B cell (primary cell): ENCODE data around the gene RANBP10. TPM values are rescaled to one million over a fixed set of nuclear protein-coding genes. Genes with fewer than 3 reads are reported as not detected.

Experiments
- ATAC-seq: fragments of 200-7000 bp; cut with Tn5 transposase; one replicate; pipeline ENCODE4 v1.10.0; 2021; ENCODE audit warnings: low read depth, mild to moderate bottlenecking, moderate number of reproducible peaks, moderate library complexity
- CTCF ChIA-PET: fragments of 350-600 bp; sonication (Branson Sonifier 250); formaldehyde crosslinking; loops from one replicate; lab custom pipeline; 2021; ENCODE audit warnings: antibody characterized with exemption, inconsistent platforms; lab: Charles Lee
- POLR2A ChIA-PET: fragments of 350-600 bp; sonication (Branson Sonifier 250); formaldehyde crosslinking; loops from one replicate; lab custom pipeline; 2021; ENCODE audit warnings: antibody characterized with exemption; lab: Charles Lee
- DNase-seq: peaks from one replicate; pipeline ENCODE4 v3.0.0; 2013
- H2AFZ ChIP-seq: 2 replicates; pipeline ENCODE4 v1.6.1; 2012; ENCODE audit warnings: mild to moderate bottlenecking, low read depth, low read length; ENCODE audit not compliant: insufficient read depth, poor library complexity, severe bottlenecking
- H3K27ac ChIP-seq, 2 donors: 1 replicate in 1 of 2; 2 replicates in 1 of 2; pipeline ENCODE4 v1.5.1; 2012 to 2013; ENCODE audit warnings: low read length in 2 of 2, mild to moderate bottlenecking in 2 of 2, moderate library complexity in 1 of 2
- H3K27me3 ChIP-seq, 4 experiments: fragments of 200-600 bp in 1 of 4; sonication (generic) in 1 of 4; replicated peaks in 1 of 4; 1 replicate in 2 of 4; 2 replicates in 2 of 4; pipeline versions ENCODE4 v1.6.1 to v1.7.0; 2013 to 2016; ENCODE audit warnings: low read length in 3 of 4, mild to moderate bottlenecking in 2 of 4, mixed read lengths in 1 of 4, moderate library complexity in 1 of 4; ENCODE audit not compliant: insufficient read depth in 4 of 4, control insufficient read depth in 3 of 4; ENCODE audit errors: control extremely low read depth in 1 of 4
- H3K36me3 ChIP-seq, 2 experiments: replicated peaks in 1 of 2; 1 replicate in 1 of 2; 2 replicates in 1 of 2; pipeline versions ENCODE4 v1.6.1 to v1.7.1; 2013; ENCODE audit warnings: low read length in 1 of 2; ENCODE audit not compliant: insufficient read depth in 2 of 2, control insufficient read depth in 1 of 2; ENCODE audit errors: control extremely low read depth in 1 of 2, extremely low read depth in 1 of 2
- H3K4me1 ChIP-seq, 2 donors: fragments of 200-600 bp in 1 of 2; sonication (generic) in 1 of 2; 1 replicate in 1 of 2; 2 replicates in 1 of 2; pipeline versions ENCODE4 v1.5.1 to v1.6.1; 2013 to 2017; ENCODE audit warnings: low read length in 2 of 2; ENCODE audit not compliant: control insufficient read depth in 2 of 2, insufficient read depth in 2 of 2
- H3K4me2 ChIP-seq: replicated peaks from 2 replicates; pipeline ENCODE3; 2012; ENCODE audit warnings: mild to moderate bottlenecking, low read depth, low read length; ENCODE audit not compliant: poor library complexity, severe bottlenecking
- H3K4me3 ChIP-seq, 5 experiments: fragments of 200-600 bp in 1 of 5; sonication (generic) in 1 of 5; 1 replicate in 3 of 5; 2 replicates in 2 of 5; pipeline versions ENCODE4 v1.5.1 to v1.7.0; 2011 to 2016; ENCODE audit warnings: low read length in 4 of 5, mild to moderate bottlenecking in 4 of 5, low read depth in 2 of 5, control low read depth in 1 of 5, moderate library complexity in 1 of 5; ENCODE audit not compliant: insufficient read depth in 1 of 5; ENCODE audit errors: control extremely low read depth in 1 of 5, extremely low read depth in 1 of 5
- H3K79me2 ChIP-seq: fragments of 200-600 bp; sonication (generic); one replicate; pipeline ENCODE4 v1.6.0; 2016; ENCODE audit warnings: low read length; ENCODE audit not compliant: control insufficient read depth, insufficient read depth
- H3K9ac ChIP-seq: fragments of 200-600 bp; sonication (generic); 2 replicates; pipeline ENCODE4 v1.6.1; 2017; ENCODE audit warnings: mild to moderate bottlenecking, low read length, moderate library complexity
- H3K9me3 ChIP-seq, 3 donors: one replicate each; pipeline versions ENCODE4 v1.6.1 to v1.7.1; 2013; ENCODE audit warnings: low read length in 2 of 3; ENCODE audit not compliant: control insufficient read depth in 2 of 3, insufficient read depth in 1 of 3; ENCODE audit errors: control extremely low read depth in 1 of 3
- H4K20me1 ChIP-seq: 2 replicates; pipeline ENCODE4 v1.6.0; 2012; ENCODE audit warnings: mild to moderate bottlenecking, low read length; ENCODE audit not compliant: insufficient read depth, control insufficient read depth, poor library complexity, severe bottlenecking
- H3K27ac Mint-ChIP-seq: one replicate; pipeline ENCODE4 v1.8.0; 2021; ENCODE audit warnings: mixed read lengths
- H3K27me3 Mint-ChIP-seq: one replicate; pipeline ENCODE4 v1.8.0; 2021; ENCODE audit warnings: mixed read lengths
- H3K4me1 Mint-ChIP-seq: one replicate; pipeline ENCODE4 v1.8.0; 2021; ENCODE audit warnings: mixed read lengths
- H3K4me3 Mint-ChIP-seq: one replicate; pipeline ENCODE4 v1.8.0; 2021; ENCODE audit warnings: mixed read lengths
- H3K9me3 Mint-ChIP-seq: one replicate; pipeline ENCODE4 v1.8.0; 2022; ENCODE audit warnings: mixed read lengths; ENCODE audit not compliant: insufficient read depth
- EZH2 ChIP-seq: IDR thresholded peaks from 2 replicates; pipeline ENCODE4 v1.6.1; 2012; ENCODE audit warnings: borderline replicate concordance, low read depth, mild to moderate bottlenecking, moderate library complexity, low read length; ENCODE audit not compliant: insufficient read depth, poor library complexity, severe bottlenecking
- WGBS: methylation state at CpG from one replicate; pipeline ENCODE4 v1.1.5; 2013; ENCODE audit warnings: missing lambda C conversion rate; ENCODE audit not compliant: insufficient coverage; 5-methylcytosine and 5-hydroxymethylcytosine counted together
- intact Hi-C: fragments of 100-400 bp; cut with micrococcal nuclease; formaldehyde crosslinking; loops from one replicate; pipeline ENCODE4 v1.10.0; 2022
- polyA plus RNA-seq: library from polyadenylated mRNA; depleted of rRNA; stranded (reverse); fragments of >200 nt; gene quantifications from 2 replicates; pipeline ENCODE4 v1.2.3, GENCODE V29; 2012
- total RNA-seq, 2 donors: library from RNA; stranded (reverse); fragments of 120-200 nt in 1 of 2; gene quantifications; 1 replicate in 1 of 2; 2 replicates in 1 of 2; pipeline versions ENCODE4 v1.2.3 to v1.2.4, GENCODE V29; 2013 to 2022
- TF ChIP-seq, protein P1 (sequence below): fragments of 200-600 bp; IDR thresholded peaks from one replicate; pipeline ENCODE4 v1.8.0; 2022; ENCODE audit warnings: antibody characterized with exemption, mild to moderate bottlenecking

Gene RANBP10
- total and polyA plus RNA-seq, 2 donors (not counting 1 experiment from before 2014, with no cell fraction given) = 29.0 to 32.2 TPM

GRCh38 chr16:67703626-67704025, 102.7 kb downstream of the RANBP10 start:
- H4K20me1 ChIP-seq = no peaks in the 10 kb centered on the region
- no peaks in the 10 kb centered on the region for H3K9me3 Mint-ChIP-seq
- ChIA-PET CTCF (no interaction called here), POLR2A (no interaction called here)
- no peak for TF ChIP-seq EZH2
- TF ChIP-seq, protein P1, sequence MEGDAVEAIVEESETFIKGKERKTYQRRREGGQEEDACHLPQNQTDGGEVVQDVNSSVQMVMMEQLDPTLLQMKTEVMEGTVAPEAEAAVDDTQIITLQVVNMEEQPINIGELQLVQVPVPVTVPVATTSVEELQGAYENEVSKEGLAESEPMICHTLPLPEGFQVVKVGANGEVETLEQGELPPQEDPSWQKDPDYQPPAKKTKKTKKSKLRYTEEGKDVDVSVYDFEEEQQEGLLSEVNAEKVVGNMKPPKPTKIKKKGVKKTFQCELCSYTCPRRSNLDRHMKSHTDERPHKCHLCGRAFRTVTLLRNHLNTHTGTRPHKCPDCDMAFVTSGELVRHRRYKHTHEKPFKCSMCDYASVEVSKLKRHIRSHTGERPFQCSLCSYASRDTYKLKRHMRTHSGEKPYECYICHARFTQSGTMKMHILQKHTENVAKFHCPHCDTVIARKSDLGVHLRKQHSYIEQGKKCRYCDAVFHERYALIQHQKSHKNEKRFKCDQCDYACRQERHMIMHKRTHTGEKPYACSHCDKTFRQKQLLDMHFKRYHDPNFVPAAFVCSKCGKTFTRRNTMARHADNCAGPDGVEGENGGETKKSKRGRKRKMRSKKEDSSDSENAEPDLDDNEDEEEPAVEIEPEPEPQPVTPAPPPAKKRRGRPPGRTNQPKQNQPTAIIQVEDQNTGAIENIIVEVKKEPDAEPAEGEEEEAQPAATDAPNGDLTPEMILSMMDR = no peak
- no peak overlapping the region for H3K27ac Mint-ChIP-seq
- intact Hi-C loops = no loop called here
- H3K4me3 Mint-ChIP-seq = no peak overlapping the region
- DNase-seq (no peak), ATAC-seq (no peak)
- 100% methylated on average over 1 of the region's 2 CpGs for WGBS
- no peaks in the 10 kb centered on the region for H3K27me3 Mint-ChIP-seq
- peaks cover 0 to 11% (median 0%) of the 10 kb centered on the region in 3 donors for H3K9me3 ChIP-seq
- H3K36me3 ChIP-seq = no peaks in the 10 kb centered on the region
- H3K4me3 ChIP-seq = no peak overlapping the region
- H3K9ac ChIP-seq = no peak overlapping the region
- no peaks in the 10 kb centered on the region for H3K27me3 ChIP-seq
- peaks cover 40% of the 10 kb centered on the region for H3K79me2 ChIP-seq
- H3K4me2 ChIP-seq = no peak overlapping the region
- H3K4me1 ChIP-seq = no peaks in the 10 kb centered on the region
- no peak overlapping the region for H3K27ac ChIP-seq
- H3K4me1 Mint-ChIP-seq = peaks cover 2% of the 10 kb centered on the region
- H2AFZ ChIP-seq = no peak overlapping the region

GRCh38 chr16:67702130-67702529, 104.2 kb downstream of the RANBP10 start:
- no peak overlapping the region for H3K4me2 ChIP-seq
- no peak for DNase-seq
- no peaks in the 10 kb centered on the region for H3K4me1 ChIP-seq
- no peak overlapping the region for H3K27ac Mint-ChIP-seq
- no peak overlapping the region for H3K9ac ChIP-seq
- ATAC-seq = no peak
- no peak overlapping the region for H2AFZ ChIP-seq
- no peaks in the 10 kb centered on the region for H4K20me1 ChIP-seq
- H3K9me3 Mint-ChIP-seq = no peaks in the 10 kb centered on the region
- no peak overlapping the region for H3K4me3 Mint-ChIP-seq
- peaks cover 50% of the 10 kb centered on the region for H3K79me2 ChIP-seq
- peaks cover 0 to 11% (median 0%) of the 10 kb centered on the region in 3 donors for H3K9me3 ChIP-seq
- WGBS = 100% methylated on average over 4 of the region's 4 CpGs
- TF ChIP-seq EZH2 = no peak
- TF ChIP-seq, protein P1 = no peak
- intact Hi-C loops = no loop called here
- H3K4me1 Mint-ChIP-seq = peaks cover 2% of the 10 kb centered on the region
- H3K27me3 ChIP-seq = no peaks in the 10 kb centered on the region
- ChIA-PET CTCF (no interaction called here), POLR2A (no interaction called here)
- no peaks in the 10 kb centered on the region for H3K27me3 Mint-ChIP-seq
- no peak overlapping the region for H3K4me3 ChIP-seq
- no peak overlapping the region for H3K27ac ChIP-seq
- H3K36me3 ChIP-seq = peaks cover 0 to 7% of the 10 kb centered on the region in 2 experiments
